Measurements from ENCODE around the gene SLC25A21. TPM values are rescaled to one million over a fixed set of nuclear protein-coding genes. Genes with fewer than 3 reads are reported as not detected.
"Not testable (repeated sequence)": the region's sequence is repeated elsewhere in the genome, so short reads cannot be mapped to it uniquely, and the experiment has no call there.

The SLC25A21 gene
- total and polyA plus RNA-seq, 9 donors = 0.57 to 1.6 (median 1.1) TPM; not detected in 1

DNA sequence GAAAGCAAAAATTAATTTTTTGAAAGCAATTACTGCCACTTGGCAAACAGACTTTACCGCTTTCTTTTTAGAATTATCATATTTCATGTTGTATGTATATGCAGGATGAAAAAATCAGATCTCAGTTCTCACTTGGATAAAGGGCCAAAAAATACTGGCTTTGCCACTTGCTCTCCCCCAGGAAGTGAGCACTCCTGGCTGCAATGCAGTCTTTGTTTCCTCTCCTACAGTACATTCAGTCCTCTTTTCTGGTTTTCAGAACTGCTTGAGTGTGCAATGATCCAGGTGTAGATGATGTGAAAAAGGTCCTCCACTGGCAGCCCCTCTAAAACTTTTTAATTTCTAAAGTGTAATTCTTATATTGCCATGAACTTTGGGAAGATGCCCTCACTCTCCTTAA lies 183.4 kb downstream of the SLC25A21 start:
- Histone ChIP-seq H3K9me3 (no peaks in the 10 kb centered on the region), H3K27ac (no peak overlapping the region), H3K4me3 (no peak overlapping the region), H3K27me3 (no peaks in the 10 kb centered on the region), H3K4me1 (ENCODE audit: insufficient read depth) (no peaks in the 10 kb centered on the region), H3K36me3 (no peaks in the 10 kb centered on the region)
- DNase-seq = no peak
- TF ChIP-seq, protein P1, sequence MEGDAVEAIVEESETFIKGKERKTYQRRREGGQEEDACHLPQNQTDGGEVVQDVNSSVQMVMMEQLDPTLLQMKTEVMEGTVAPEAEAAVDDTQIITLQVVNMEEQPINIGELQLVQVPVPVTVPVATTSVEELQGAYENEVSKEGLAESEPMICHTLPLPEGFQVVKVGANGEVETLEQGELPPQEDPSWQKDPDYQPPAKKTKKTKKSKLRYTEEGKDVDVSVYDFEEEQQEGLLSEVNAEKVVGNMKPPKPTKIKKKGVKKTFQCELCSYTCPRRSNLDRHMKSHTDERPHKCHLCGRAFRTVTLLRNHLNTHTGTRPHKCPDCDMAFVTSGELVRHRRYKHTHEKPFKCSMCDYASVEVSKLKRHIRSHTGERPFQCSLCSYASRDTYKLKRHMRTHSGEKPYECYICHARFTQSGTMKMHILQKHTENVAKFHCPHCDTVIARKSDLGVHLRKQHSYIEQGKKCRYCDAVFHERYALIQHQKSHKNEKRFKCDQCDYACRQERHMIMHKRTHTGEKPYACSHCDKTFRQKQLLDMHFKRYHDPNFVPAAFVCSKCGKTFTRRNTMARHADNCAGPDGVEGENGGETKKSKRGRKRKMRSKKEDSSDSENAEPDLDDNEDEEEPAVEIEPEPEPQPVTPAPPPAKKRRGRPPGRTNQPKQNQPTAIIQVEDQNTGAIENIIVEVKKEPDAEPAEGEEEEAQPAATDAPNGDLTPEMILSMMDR (IDR thresholded peaks at IDR 0.05) = no peak
- TF ChIP-seq EP300 (IDR thresholded peaks at IDR 0.05) (no peak), POLR2A (IDR thresholded peaks at IDR 0.05) (no peak)
- intact Hi-C loops (cut with DNase I) = no loop called here
- WGBS, 3 donors = 98 to 100% (median 99%) methylated on average over 1 of the region's 1 CpG

GRCh38 chr14:36988568-36988967 lies 183.8 kb downstream of the SLC25A21 start:
- H3K9me3 ChIP-seq = no peaks in the 10 kb centered on the region
- intact Hi-C loops (cut with DNase I) = no loop called here
- no peak overlapping the region for H3K27ac ChIP-seq
- no peaks in the 10 kb centered on the region for H3K36me3 ChIP-seq
- 56 to 75% (median 64%) methylated on average over 1 of the region's 1 CpG for WGBS, 3 donors
- H3K4me3 ChIP-seq = no peak overlapping the region
- no peaks in the 10 kb centered on the region for H3K4me1 ChIP-seq (ENCODE audit: insufficient read depth)
- no peak for DNase-seq
- H3K27me3 ChIP-seq = no peaks in the 10 kb centered on the region
- TF ChIP-seq, protein P1 (IDR thresholded peaks at IDR 0.05) = no peak
- TF ChIP-seq POLR2A (IDR thresholded peaks at IDR 0.05) (no peak), EP300 (IDR thresholded peaks at IDR 0.05) (no peak)

DNA sequence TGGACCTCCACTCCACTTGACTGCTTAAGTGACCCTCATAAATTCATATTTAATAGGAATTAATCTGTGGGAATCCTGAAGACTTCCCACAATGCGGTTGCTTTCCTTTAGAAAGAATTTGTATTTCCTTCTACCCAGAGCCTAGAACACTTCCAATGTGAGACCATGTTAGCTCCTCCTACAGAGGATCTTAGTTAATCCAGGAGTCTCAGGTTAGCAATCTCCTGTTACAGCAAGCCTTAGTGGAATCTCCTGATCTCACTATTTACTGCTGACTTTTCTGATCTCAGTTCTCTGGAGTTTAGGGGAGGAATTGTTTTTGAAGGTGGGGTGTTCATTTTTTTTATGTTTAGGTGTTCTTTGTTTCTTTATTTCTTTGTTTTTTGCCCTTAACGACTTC lies 186.0 kb downstream of the SLC25A21 start:
- WGBS, 3 donors = 66 to 68% (median 67%) methylated on average over 2 of the region's 2 CpGs
- H3K36me3 ChIP-seq = no peaks in the 10 kb centered on the region
- no peak for TF ChIP-seq EP300 (IDR thresholded peaks at IDR 0.05)
- TF ChIP-seq, protein P1 (IDR thresholded peaks at IDR 0.05) = no peak
- TF ChIP-seq POLR2A (IDR thresholded peaks at IDR 0.05) = no peak
- intact Hi-C loops (cut with DNase I) = no loop called here
- no peak for DNase-seq
- H3K27me3 ChIP-seq = no peaks in the 10 kb centered on the region
- H3K4me1 ChIP-seq (ENCODE audit: insufficient read depth) = no peaks in the 10 kb centered on the region
- no peak overlapping the region for H3K4me3 ChIP-seq
- no peaks in the 10 kb centered on the region for H3K9me3 ChIP-seq
- no peak overlapping the region for H3K27ac ChIP-seq

DNA sequence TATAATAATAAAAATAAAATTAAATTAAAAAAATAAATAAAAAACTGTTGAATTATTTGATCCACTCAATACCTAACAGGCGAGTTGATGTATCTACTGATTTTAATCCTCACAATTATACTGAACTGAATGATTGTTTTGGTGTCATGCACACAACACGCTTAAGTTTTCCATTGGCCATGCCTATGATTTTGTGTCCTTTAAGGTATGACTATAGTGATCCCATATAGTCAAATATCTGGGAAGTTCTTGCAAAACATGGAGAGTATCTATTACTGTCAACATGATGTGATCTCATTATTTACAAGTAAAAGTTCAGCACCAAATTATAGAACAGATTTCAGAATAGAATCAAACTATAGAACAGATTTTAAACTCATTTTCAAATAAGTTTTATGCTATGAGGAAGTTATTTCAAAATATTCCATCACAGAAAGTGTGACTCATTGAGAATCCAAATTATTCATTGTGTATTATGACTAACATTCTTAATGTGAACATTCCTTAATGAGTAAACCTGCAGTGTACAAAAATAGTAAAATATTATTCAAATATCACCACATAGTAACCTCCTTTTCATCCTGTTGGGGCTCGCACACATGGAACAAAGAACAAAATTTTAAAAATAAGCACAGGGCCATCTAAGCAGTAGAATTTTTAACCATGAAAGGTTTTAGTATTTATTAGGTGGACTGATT lies 190.4 kb downstream of the SLC25A21 start:
- 62 to 70% (median 66%) methylated on average over 3 of the region's 3 CpGs for WGBS, 3 donors
- no peak overlapping the region for H3K27ac ChIP-seq

GRCh38 chr14:36980413-36980812 lies 192.0 kb downstream of the SLC25A21 start:
- intact Hi-C loops (cut with DNase I); H3K4me1 ChIP-seq (ENCODE audit: insufficient read depth); H3K27ac ChIP-seq; H3K4me3 ChIP-seq; H3K36me3 ChIP-seq; H3K9me3 ChIP-seq; H3K27me3 ChIP-seq; DNase-seq: not testable (repeated sequence)
- 82 to 97% (median 82%) methylated on average over 4 of the region's 4 CpGs for WGBS, 3 donors

More for the DNA sequence above, 190.4 kb downstream of the SLC25A21 start:
- TF ChIP-seq, protein P1 (IDR thresholded peaks at IDR 0.05) = no peak
- TF ChIP-seq POLR2A (IDR thresholded peaks at IDR 0.05) (no peak), EP300 (IDR thresholded peaks at IDR 0.05) (no peak)
- Histone ChIP-seq H3K9me3 (no peaks in the 10 kb centered on the region), H3K4me1 (ENCODE audit: insufficient read depth) (no peaks in the 10 kb centered on the region), H3K36me3 (no peaks in the 10 kb centered on the region), H3K27me3 (no peaks in the 10 kb centered on the region), H3K4me3 (no peak overlapping the region)
- DNase-seq = no peak
- intact Hi-C loops (cut with DNase I) = no loop called here

Measured in ovary (tissue), 9 donors.